KOPT-K1 (cell line): ENCODE measurements around the gene GSAP.
"Not testable (repeated sequence)": the region's sequence is repeated elsewhere in the genome, so short reads cannot be mapped to it uniquely, and the experiment has no call there.

Experiments
- H3K27ac ChIP-seq: fragments of 200-600 bp; sonication (generic); 2 replicates; pipeline ENCODE4 v1.5.1; 2016; ENCODE audit warnings: antibody characterized with exemption, mild to moderate bottlenecking, low read depth, low read length; ENCODE audit not compliant: poor library complexity, severe bottlenecking
- H3K36me3 ChIP-seq: fragments of 200-600 bp; sonication (generic); 2 replicates; pipeline ENCODE4 v1.5.1; 2017; ENCODE audit warnings: antibody characterized with exemption, mild to moderate bottlenecking, low read length, moderate library complexity; ENCODE audit not compliant: insufficient read depth
- H3K9me3 ChIP-seq: fragments of 200-600 bp; sonication (generic); 2 replicates; pipeline ENCODE4 v1.5.1; 2017; ENCODE audit warnings: antibody characterized with exemption, low read length, mild to moderate bottlenecking; ENCODE audit not compliant: insufficient read depth, poor library complexity, severe bottlenecking

Gene GSAP

DNA sequence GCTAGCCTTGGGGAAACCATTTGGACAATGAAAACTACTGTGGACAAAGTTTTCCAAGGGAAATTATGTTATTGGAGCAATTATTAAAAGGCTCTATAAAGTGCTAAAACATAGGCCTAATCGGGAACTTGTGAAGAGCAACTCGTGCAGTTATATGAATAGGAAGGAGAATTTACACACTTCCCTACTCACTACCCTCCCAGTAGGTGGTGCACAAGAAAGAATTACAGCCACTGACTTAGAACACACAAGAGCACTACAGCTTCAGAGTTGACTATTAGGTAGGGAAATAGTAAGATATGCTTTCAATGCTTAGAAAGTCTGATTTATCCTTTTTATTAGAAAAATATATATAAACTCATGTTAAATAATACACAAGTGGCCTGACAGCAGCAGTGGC, 47.2 kb downstream of the GSAP start:
- Histone ChIP-seq H3K9me3 (peaks cover 17% of the 10 kb centered on the region), H3K27ac (no peak overlapping the region), H3K36me3 (no peaks in the 10 kb centered on the region)

DNA sequence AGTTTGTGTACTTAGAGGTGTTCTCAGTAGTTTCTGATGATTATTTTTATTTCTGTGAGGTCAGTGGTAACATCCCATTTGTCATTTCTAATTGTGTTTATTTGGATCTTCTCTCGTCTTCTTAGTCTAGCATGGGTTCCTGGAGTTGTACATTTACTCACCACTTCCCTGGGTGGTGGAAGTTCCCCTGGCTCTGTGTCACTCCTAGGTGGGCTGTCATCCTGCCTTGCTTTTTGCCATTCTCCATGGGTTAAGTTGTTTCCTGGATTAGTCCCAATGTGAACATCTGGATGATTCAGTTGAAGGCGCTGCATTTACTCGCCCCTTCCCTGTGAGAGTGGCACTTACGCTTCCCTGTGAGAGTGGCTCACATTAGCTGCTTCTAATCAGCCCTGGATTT, 48.2 kb downstream of the GSAP start:
- no peak overlapping the region for H3K27ac ChIP-seq
- H3K9me3 ChIP-seq, result peaks cover 17% of the 10 kb centered on the region
- H3K36me3 ChIP-seq, result no peaks in the 10 kb centered on the region

- H3K36me3 ChIP-seq, result no peaks in the 10 kb centered on the region
- H3K27ac ChIP-seq, result no peak overlapping the region
- H3K9me3 ChIP-seq, result peaks cover 17% of the 10 kb centered on the region
Measured at GRCh38 chr7:77362905-77363304, 53.2 kb downstream of the GSAP start.

DNA sequence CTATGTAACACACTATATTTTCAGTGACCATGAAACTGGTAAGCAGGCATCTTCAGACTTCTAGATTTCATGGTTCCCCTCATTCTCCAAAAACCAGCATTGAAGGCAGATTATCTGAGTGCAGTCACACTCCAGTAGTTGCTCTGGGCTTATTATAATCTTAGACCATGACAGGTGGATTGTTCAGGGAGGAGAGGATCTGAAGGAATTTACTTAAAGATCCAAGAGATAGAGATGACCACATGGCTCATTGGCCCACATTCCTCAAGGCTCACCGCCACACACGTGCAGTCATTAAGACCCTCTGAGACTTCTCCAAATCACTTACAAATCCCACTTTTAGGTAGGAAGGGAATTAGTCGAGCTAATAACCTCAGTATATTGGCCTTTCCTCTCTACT, 55.2 kb downstream of the GSAP start:
- Histone ChIP-seq H3K27ac (no peak overlapping the region), H3K36me3 (no peaks in the 10 kb centered on the region), H3K9me3 (no peaks in the 10 kb centered on the region)

GRCh38 chr7:77360104-77360503, 56.0 kb downstream of the GSAP start:
- Histone ChIP-seq H3K9me3 (no peaks in the 10 kb centered on the region), H3K36me3 (no peaks in the 10 kb centered on the region), H3K27ac (no peak overlapping the region)

GRCh38 chr7:77359599-77359998, 56.5 kb downstream of the GSAP start:
- Histone ChIP-seq H3K36me3 (no peaks in the 10 kb centered on the region), H3K9me3 (no peaks in the 10 kb centered on the region), H3K27ac (no peak overlapping the region)

DNA sequence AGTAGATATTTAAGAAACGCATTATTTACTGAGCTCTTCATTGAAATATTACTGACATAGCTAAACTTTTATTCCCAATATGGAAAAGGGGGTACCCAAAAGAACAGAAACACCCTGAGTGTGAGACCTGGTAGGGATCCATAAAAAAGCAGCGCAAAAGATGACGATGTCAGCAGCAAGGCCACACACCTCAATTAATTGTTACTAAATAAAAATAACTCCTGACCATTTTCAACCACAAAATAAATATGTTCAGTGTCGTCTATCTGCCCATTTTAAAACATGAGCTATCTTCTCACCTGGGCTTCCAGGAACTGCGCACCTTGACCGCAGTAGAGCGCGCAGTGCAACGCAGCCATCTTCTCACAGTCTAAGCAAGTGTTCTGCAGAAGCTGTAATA, 61.2 kb downstream of the GSAP start:
- Histone ChIP-seq H3K9me3 (no peaks in the 10 kb centered on the region), H3K36me3 (no peaks in the 10 kb centered on the region), H3K27ac (no peak overlapping the region)

DNA sequence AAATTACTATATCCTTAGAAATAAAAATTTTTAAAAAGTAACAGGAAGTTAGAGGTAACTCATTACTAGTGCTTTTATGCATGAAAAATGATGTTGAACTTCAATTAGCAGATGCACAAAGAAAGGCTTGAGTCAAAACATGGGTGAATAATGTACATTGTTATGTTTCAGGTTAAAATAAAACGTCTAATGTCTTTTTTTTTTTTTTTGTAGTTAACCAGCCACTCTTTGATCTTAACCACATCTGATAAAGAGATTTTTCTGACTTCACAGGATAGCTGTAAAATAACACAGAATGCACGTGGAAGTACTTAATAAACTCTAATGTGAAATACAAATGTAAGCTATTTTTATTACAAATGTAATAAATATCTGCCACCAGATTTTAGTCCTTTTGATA, 61.7 kb downstream of the GSAP start:
- no peak overlapping the region for H3K27ac ChIP-seq
- H3K9me3 ChIP-seq, result no peaks in the 10 kb centered on the region
- H3K36me3 ChIP-seq, result no peaks in the 10 kb centered on the region

DNA sequence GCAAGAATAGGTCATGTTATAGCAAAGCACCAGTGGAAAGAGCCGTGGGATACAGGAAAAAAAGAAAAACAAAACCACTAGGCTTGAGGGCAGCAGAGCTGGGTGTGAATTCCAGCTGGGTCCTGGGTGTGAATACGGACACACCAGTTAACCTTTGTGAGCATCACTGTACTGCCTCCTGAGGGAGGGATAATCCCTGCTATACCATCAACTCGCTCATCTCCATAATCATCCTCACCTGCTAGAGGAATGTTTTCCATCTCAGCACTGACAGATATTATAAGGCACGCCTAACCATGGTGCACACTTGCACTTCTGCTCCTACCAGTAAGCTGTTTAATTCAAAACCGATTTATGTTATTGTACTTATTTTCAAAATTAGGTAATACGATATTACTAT, 62.2 kb downstream of the GSAP start:
- no peak overlapping the region for H3K27ac ChIP-seq
- H3K9me3 ChIP-seq, result no peaks in the 10 kb centered on the region
- no peaks in the 10 kb centered on the region for H3K36me3 ChIP-seq

DNA sequence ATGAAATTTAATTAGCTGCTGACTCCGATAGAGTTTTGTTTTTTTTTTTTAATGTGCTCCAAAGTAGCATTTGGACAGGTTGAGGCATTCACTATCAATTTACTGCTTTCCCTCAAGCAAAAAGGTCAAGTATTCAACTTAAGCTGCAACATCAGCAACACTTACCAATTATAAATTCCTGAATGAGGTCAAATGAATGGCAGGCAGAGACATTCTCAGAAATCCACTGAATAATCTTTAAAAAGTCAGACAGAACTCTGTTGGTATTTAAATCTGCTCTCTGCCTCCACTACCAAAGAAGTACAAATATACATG, 62.8 kb downstream of the GSAP start:
- Histone ChIP-seq H3K9me3 (no peaks in the 10 kb centered on the region), H3K27ac (no peak overlapping the region), H3K36me3 (no peaks in the 10 kb centered on the region)

DNA sequence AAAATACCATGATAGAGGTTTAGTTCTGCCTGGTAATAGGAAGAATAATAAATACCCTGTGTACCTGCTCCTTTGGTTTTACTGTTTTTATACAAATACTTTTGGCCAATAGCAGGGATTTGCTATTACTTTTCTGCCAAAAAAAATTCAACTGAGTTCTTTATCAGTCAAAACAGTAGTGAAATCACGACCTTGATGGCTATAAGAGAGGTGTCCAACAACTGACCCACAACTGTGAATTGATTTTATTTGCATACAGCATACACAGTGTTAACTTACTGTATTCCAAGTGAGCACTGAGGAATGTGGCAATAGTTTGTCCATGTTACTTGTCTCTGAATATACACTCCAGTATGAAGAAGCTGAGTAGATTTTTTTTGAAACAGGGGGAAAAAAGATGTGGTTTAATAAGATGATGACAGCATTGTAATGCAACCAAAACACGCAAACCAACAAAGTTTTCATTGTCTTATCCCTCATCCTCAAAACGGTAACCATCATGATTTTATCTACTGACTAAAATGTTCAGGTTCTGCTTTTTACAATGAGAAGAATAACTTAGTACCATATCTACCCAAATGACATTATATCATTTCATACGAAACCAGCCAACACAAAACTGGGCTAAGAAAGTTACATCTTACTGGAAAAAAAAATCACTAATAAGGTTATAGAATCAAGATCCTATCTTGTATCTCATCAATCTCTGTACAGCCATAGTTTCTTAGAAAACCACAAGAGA, 63.3 kb downstream of the GSAP start:
- Histone ChIP-seq H3K36me3 (no peaks in the 10 kb centered on the region), H3K9me3 (no peaks in the 10 kb centered on the region), H3K27ac (no peak overlapping the region)

- Histone ChIP-seq H3K36me3 (no peaks in the 10 kb centered on the region), H3K27ac (no peak overlapping the region), H3K9me3 (no peaks in the 10 kb centered on the region)
Measured at GRCh38 chr7:77351539-77352004, 64.6 kb downstream of the GSAP start.

DNA sequence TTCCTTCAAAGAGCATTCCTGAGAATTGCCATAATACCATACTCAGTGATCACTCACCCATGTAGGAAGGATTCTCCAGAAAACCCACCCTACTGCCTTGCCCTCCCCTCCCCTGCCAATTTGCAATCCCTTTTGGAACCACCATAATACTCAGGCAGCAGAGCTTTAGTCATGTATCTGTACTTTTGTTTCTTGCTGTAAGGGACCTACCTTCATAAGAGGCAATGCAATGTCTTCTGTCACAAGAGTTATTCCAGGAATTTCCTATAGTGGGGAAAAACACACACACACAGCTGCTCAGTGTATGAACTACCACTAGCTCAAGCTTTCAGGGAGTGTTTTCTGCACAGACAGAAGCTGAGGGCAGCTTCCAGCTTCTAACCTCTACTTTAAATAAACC, 67.0 kb downstream of the GSAP start:
- H3K36me3 ChIP-seq, result no peaks in the 10 kb centered on the region
- H3K9me3 ChIP-seq, result no peaks in the 10 kb centered on the region

GRCh38 chr7:77348371-77348813, 67.8 kb downstream of the GSAP start:
- H3K27ac ChIP-seq, result no peak overlapping the region
- H3K9me3 ChIP-seq, result no peaks in the 10 kb centered on the region
- no peaks in the 10 kb centered on the region for H3K36me3 ChIP-seq

More for the DNA sequence above, 67.0 kb downstream of the GSAP start:
- H3K27ac ChIP-seq, result no peak overlapping the region

DNA sequence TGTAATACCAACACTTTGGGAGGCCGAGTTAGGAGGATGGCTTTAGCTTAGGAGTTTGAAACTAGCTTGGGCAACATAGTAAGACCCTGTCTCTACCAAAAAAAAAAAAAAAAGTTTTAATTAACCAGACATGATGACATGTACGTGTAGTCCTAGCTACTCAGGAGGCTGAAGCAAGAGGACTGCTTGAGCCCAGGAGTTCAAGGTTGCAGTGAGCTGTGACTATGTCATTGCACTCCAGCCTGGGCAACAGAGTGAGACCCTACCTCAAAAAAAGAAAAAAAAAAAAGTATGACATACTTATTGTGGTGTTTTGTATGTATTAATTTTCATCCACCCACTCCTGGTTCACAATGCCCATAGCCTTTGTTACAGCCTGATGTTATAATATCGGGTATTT, 69.7 kb downstream of the GSAP start:
- Histone ChIP-seq H3K36me3 (no peaks in the 10 kb centered on the region), H3K9me3 (no peaks in the 10 kb centered on the region), H3K27ac (no peak overlapping the region)

- not testable (repeated sequence) for H3K36me3 ChIP-seq, H3K27ac ChIP-seq, H3K9me3 ChIP-seq
Measured at GRCh38 chr7:77345426-77345825, 70.7 kb downstream of the GSAP start.
